Sigmoid colon (tissue), 4 donors: Measurements from ENCODE around the gene POLR1B.

Experiments
- EP300 ChIP-seq, 4 donors: sonication (generic); formaldehyde crosslinking; IDR thresholded peaks; one replicate each; pipeline ENCODE4 v1.6.1; 2017; ENCODE audit warnings: antibody characterized with exemption in 4 of 4
- POLR2A ChIP-seq, 2 donors: fragments of 450-650 bp; IDR thresholded peaks; one replicate each; pipeline ENCODE4 v1.6.1; 2016; ENCODE audit warnings: antibody characterized with exemption in 2 of 2, mild to moderate bottlenecking in 2 of 2, moderate library complexity in 2 of 2
- POLR2AphosphoS5 ChIP-seq, 4 donors: sonication (generic); formaldehyde crosslinking; IDR thresholded peaks; one replicate each; pipeline ENCODE4 v1.6.1; 2017; ENCODE audit warnings: antibody characterized with exemption in 4 of 4
- TF ChIP-seq, protein P1 (sequence below), 4 experiments: fragments of 450-650 bp in 3 of 4; fragments of 200-600 bp in 1 of 4; IDR thresholded peaks; one replicate each; pipeline ENCODE4 v1.5.1; 2016 to 2019; ENCODE audit warnings: antibody characterized with exemption in 4 of 4, mild to moderate bottlenecking in 3 of 4, moderate library complexity in 2 of 4

DNA sequence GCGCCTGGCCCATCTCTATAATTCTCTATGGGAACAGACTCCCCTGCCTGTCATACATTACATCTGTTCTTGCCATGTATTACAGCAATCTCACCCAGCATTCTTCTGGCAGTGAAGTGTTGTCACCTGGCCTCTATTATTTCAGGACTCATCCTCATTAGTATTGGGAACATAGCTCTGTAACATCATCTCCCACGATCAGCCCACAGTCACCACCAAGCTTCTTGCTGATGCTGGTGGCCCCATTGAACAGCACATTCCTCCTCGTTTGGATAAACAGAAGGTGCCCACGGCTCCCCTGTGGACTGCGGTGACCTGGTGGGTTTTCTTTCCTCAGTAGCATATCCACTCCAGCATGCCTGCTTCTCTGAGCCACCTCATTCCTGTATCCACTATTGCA lies 63.7 kb downstream of the POLR1B start:
- TF ChIP-seq, protein P1, sequence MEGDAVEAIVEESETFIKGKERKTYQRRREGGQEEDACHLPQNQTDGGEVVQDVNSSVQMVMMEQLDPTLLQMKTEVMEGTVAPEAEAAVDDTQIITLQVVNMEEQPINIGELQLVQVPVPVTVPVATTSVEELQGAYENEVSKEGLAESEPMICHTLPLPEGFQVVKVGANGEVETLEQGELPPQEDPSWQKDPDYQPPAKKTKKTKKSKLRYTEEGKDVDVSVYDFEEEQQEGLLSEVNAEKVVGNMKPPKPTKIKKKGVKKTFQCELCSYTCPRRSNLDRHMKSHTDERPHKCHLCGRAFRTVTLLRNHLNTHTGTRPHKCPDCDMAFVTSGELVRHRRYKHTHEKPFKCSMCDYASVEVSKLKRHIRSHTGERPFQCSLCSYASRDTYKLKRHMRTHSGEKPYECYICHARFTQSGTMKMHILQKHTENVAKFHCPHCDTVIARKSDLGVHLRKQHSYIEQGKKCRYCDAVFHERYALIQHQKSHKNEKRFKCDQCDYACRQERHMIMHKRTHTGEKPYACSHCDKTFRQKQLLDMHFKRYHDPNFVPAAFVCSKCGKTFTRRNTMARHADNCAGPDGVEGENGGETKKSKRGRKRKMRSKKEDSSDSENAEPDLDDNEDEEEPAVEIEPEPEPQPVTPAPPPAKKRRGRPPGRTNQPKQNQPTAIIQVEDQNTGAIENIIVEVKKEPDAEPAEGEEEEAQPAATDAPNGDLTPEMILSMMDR (IDR thresholded peaks at IDR 0.05), result no peak
- no peak for TF ChIP-seq POLR2A (IDR thresholded peaks at IDR 0.05)
- no peak for TF ChIP-seq EP300 (IDR thresholded peaks at IDR 0.05)
- TF ChIP-seq POLR2AphosphoS5 (IDR thresholded peaks at IDR 0.05), result no peak
